Measurements from ENCODE around the gene SCARB2.

- no peak for TF ChIP-seq POLR2AphosphoS5 (IDR thresholded peaks at IDR 0.05; ENCODE audit: low read depth, low read length)
- no peak for TF ChIP-seq TAF1 (IDR thresholded peaks at IDR 0.05; ENCODE audit: borderline replicate concordance, insufficient read depth, low read length)
- TF ChIP-seq SIN3A (IDR thresholded peaks at IDR 0.05; ENCODE audit: borderline replicate concordance, insufficient read depth, low read length) = no peak
- no peak for TF ChIP-seq REST (IDR thresholded peaks at IDR 0.05; ENCODE audit: insufficient read depth in 1 of 2, low read depth in 2 of 2, low read length in 2 of 2)
Measured at GRCh38 chr4:76187152-76187551, 26.5 kb downstream of the SCARB2 start.

Data from PFSK-1 (cell line).